Keratinocyte (primary cell): ENCODE data around the gene SLC25A42. TPM values are rescaled to one million over a fixed set of nuclear protein-coding genes. Genes with fewer than 3 reads are reported as not detected.

Experiments
- DNase-seq: peaks from one replicate; pipeline ENCODE4 v3.0.0-alpha.2; 2011; ENCODE audit warnings: low read depth, missing footprints, low spot score
- FAIRE-seq: peaks from 2 replicates; lab custom pipeline; 2011; peaks lifted over from hg19 to GRCh38; lab: Jason Lieb, UNC
- H2AFZ ChIP-seq: 2 replicates; pipeline ENCODE4 v1.6.0; 2012; ENCODE audit warnings: low read length, control low read depth, inconsistent platforms; ENCODE audit not compliant: control insufficient read depth
- H3K27ac ChIP-seq: 2 replicates; pipeline ENCODE4 v1.5.1; 2011; ENCODE audit warnings: low read length; ENCODE audit not compliant: control insufficient read depth, insufficient read depth
- H3K27me3 ChIP-seq: 3 replicates; pipeline ENCODE4 v1.6.0; 2011; ENCODE audit warnings: low read length; ENCODE audit not compliant: control insufficient read depth, insufficient read depth; ENCODE audit errors: extremely low read depth
- H3K36me3 ChIP-seq, 2 experiments: 2 replicates in 1 of 2; 3 replicates in 1 of 2; pipeline ENCODE4 v1.5.1; 2011; ENCODE audit warnings: low read length in 2 of 2, mild to moderate bottlenecking in 1 of 2; ENCODE audit not compliant: control insufficient read depth in 2 of 2, insufficient read depth in 2 of 2; ENCODE audit errors: extremely low read depth in 1 of 2
- H3K4me1 ChIP-seq: 3 replicates; pipeline ENCODE4 v1.5.1; 2011; ENCODE audit warnings: low read length; ENCODE audit not compliant: control insufficient read depth, insufficient read depth; ENCODE audit errors: extremely low read depth
- H3K4me2 ChIP-seq: 3 replicates; pipeline ENCODE4 v1.6.0; 2011; ENCODE audit warnings: low read depth, low read length; ENCODE audit not compliant: control insufficient read depth, insufficient read depth; ENCODE audit errors: extremely low read depth
- H3K4me3 ChIP-seq, 3 experiments: fragments of 200-600 bp in 1 of 3; sonication (generic) in 1 of 3; 2 replicates in 2 of 3; 3 replicates in 1 of 3; pipeline ENCODE4 v1.5.1; 2011 to 2016; ENCODE audit warnings: low read length in 3 of 3, mild to moderate bottlenecking in 3 of 3, control low read depth in 2 of 3, inconsistent platforms in 1 of 3, low read depth in 1 of 3, mixed read lengths in 1 of 3, mixed run types in 1 of 3, moderate library complexity in 1 of 3; ENCODE audit not compliant: control insufficient read depth in 2 of 3, insufficient read depth in 2 of 3; ENCODE audit errors: extremely low read depth in 1 of 3
- H3K79me2 ChIP-seq: 2 replicates; pipeline ENCODE4 v1.6.0; 2012; ENCODE audit warnings: low read length; ENCODE audit not compliant: control insufficient read depth, insufficient read depth
- H3K9ac ChIP-seq: 3 replicates; pipeline ENCODE4 v1.6.0; 2011; ENCODE audit warnings: low read length; ENCODE audit not compliant: control insufficient read depth, insufficient read depth; ENCODE audit errors: extremely low read depth
- H3K9me1 ChIP-seq: 3 replicates; pipeline ENCODE4 v1.6.0; 2011; ENCODE audit warnings: low read length; ENCODE audit not compliant: control insufficient read depth, insufficient read depth; ENCODE audit errors: extremely low read depth
- H3K9me3 ChIP-seq: 2 replicates; pipeline ENCODE4 v1.5.1; 2012; ENCODE audit warnings: low read depth, low read length; ENCODE audit not compliant: control insufficient read depth
- H4K20me1 ChIP-seq: 3 replicates; pipeline ENCODE4 v1.6.0; 2011; ENCODE audit warnings: low read length; ENCODE audit not compliant: control insufficient read depth, insufficient read depth; ENCODE audit errors: extremely low read depth
- EZH2 ChIP-seq: IDR thresholded peaks from one replicate; pipeline ENCODE4 v1.6.1; 2012; ENCODE audit warnings: inconsistent platforms, mild to moderate bottlenecking, low read length, moderate library complexity
- dilution Hi-C: fragments of 300-500 bp; cut with MboI; formaldehyde crosslinking; loops from one replicate; pipeline ENCODE4 v1.7.0; 2020; ENCODE audit warnings: low sequenced_read_pairs; ENCODE audit not compliant: extremely low pct_ligation_motif_present
- polyA plus RNA-seq, 5 experiments: library from polyadenylated mRNA; depleted of rRNA in 3 of 5; stranded (reverse) in 3 of 5; stranded (forward) in 1 of 5; unstranded in 1 of 5; fragments of >200 nt; gene quantifications; 1 replicate in 1 of 5; 2 replicates in 3 of 5; 3 replicates in 1 of 5; pipeline versions ENCODE4 v1.2.1 to v1.2.3, GENCODE V29; 2011 to 2012; ENCODE audit warnings: missing spikeins in 2 of 5, low read depth in 1 of 5, low replicate concordance in 1 of 5
- TF ChIP-seq, protein P1 (sequence below), 3 experiments: IDR thresholded peaks in 1 of 3; conservative IDR thresholded peaks in 1 of 3; optimal IDR thresholded peaks in 1 of 3; 2 replicates in 2 of 3; 3 replicates in 1 of 3; pipeline versions ENCODE3 to v1.5.1; 2011; ENCODE audit warnings: low read length in 3 of 3, mild to moderate bottlenecking in 3 of 3, moderate library complexity in 2 of 3, control low read depth in 1 of 3, inconsistent platforms in 1 of 3; ENCODE audit not compliant: insufficient read depth in 2 of 3; ENCODE audit errors: extremely low read depth in 1 of 3

SLC25A42 gene
- polyA plus RNA-seq, 1 donor (not counting 4 experiments of a cell fraction or from before 2014, with no cell fraction given) = 1.2 TPM

DNA sequence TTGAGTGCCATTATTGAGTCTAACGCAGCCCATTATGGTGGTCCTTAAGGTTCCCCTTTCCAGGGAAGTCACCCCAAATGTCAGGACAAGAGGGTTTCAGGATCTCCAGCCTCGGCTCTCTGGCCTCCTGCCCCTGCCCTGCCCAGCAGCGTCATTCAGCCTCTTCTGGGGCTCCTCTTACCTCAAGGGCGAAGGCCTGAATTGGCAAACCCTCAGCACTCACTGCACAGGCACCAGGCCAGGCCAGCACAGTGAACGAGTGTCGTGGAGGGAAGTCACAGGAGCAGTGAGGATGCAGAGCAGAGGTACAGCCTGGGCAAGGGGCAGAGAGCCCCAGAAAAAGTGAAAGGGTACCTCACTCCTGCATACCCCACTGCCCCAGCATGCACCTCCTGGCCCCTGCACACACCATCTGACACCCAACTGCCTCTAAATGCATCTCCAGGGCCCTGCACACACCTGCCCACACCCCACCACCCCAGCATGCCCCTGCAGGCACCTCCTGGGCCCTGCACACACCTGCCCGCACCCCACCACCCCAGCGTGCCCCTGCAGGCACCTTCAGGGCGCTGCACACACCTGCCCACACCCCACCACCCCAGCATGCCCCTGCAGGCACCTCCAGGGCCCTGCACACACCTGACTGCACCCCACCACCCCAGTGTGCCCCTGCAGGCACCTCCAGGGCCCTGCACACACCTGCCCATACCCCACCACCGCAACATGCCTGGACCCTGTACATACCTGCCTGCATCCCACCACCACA is 19.8 kb downstream of the SLC25A42 start:
- H3K9ac ChIP-seq = no peak overlapping the region
- no peak for TF ChIP-seq EZH2
- TF ChIP-seq, protein P1, sequence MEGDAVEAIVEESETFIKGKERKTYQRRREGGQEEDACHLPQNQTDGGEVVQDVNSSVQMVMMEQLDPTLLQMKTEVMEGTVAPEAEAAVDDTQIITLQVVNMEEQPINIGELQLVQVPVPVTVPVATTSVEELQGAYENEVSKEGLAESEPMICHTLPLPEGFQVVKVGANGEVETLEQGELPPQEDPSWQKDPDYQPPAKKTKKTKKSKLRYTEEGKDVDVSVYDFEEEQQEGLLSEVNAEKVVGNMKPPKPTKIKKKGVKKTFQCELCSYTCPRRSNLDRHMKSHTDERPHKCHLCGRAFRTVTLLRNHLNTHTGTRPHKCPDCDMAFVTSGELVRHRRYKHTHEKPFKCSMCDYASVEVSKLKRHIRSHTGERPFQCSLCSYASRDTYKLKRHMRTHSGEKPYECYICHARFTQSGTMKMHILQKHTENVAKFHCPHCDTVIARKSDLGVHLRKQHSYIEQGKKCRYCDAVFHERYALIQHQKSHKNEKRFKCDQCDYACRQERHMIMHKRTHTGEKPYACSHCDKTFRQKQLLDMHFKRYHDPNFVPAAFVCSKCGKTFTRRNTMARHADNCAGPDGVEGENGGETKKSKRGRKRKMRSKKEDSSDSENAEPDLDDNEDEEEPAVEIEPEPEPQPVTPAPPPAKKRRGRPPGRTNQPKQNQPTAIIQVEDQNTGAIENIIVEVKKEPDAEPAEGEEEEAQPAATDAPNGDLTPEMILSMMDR (optimal IDR thresholded peaks at IDR 0.05 in 1 of 3, IDR thresholded peaks at IDR 0.05 in 1 of 3, conservative IDR thresholded peaks at IDR 0.05 in 1 of 3; ENCODE audit: extremely low read depth in 1 of 3, insufficient read depth in 2 of 3, low read length in 3 of 3) = no peak
- no peak for FAIRE-seq
- H3K27me3 ChIP-seq = no peaks in the 10 kb centered on the region
- H3K4me1 ChIP-seq = peaks cover 5% of the 10 kb centered on the region
- H3K27ac ChIP-seq = no peak overlapping the region
- no peak for DNase-seq
- no peaks in the 10 kb centered on the region for H4K20me1 ChIP-seq
- dilution Hi-C loops = no loop called here
- H3K4me3 ChIP-seq = no peak overlapping the region
- H3K4me2 ChIP-seq = no peak overlapping the region
- H3K79me2 ChIP-seq = no peaks in the 10 kb centered on the region
- no peak overlapping the region for H2AFZ ChIP-seq
- no peaks in the 10 kb centered on the region for H3K9me3 ChIP-seq
- H3K36me3 ChIP-seq = no peaks in the 10 kb centered on the region
- H3K9me1 ChIP-seq = no peaks in the 10 kb centered on the region

DNA sequence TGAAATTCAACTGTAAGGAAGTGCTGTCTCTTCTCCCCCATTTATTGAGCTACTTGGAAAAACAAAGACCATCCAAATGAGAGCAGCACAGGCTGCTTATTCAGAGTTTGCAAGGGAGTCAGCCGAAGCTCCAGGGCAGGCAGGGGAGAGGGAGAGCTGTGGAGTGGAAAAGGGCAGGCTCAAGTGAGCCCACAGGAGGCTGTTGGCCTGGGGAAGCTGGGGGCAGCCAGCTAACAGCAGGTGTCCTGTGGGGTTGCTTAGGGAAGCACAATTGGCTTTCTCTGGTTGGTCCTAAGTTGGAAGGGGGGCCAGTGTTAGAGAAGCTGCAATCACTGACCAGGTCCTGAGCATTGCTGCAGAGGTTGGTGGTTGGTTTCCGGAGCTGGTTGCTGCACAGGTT is 23.9 kb downstream of the SLC25A42 start:
- H3K27ac ChIP-seq = no peak overlapping the region
- no peaks in the 10 kb centered on the region for H3K9me3 ChIP-seq
- no peak overlapping the region for H3K4me2 ChIP-seq
- dilution Hi-C loops = no loop called here
- no peaks in the 10 kb centered on the region for H3K9me1 ChIP-seq
- no peak overlapping the region for H3K4me3 ChIP-seq
- H3K9ac ChIP-seq = no peak overlapping the region
- no peaks in the 10 kb centered on the region for H3K79me2 ChIP-seq
- DNase-seq = no peak
- H2AFZ ChIP-seq = no peak overlapping the region
- TF ChIP-seq, protein P1 (optimal IDR thresholded peaks at IDR 0.05 in 1 of 3, IDR thresholded peaks at IDR 0.05 in 1 of 3, conservative IDR thresholded peaks at IDR 0.05 in 1 of 3; ENCODE audit: extremely low read depth in 1 of 3, insufficient read depth in 2 of 3, low read length in 3 of 3) = no peak
- TF ChIP-seq EZH2 = no peak
- peaks cover 5% of the 10 kb centered on the region for H3K4me1 ChIP-seq
- H3K27me3 ChIP-seq = no peaks in the 10 kb centered on the region
- no peaks in the 10 kb centered on the region for H4K20me1 ChIP-seq
- no peak for FAIRE-seq
- no peaks in the 10 kb centered on the region for H3K36me3 ChIP-seq
